Sigmoid colon (tissue), 7 donors: ENCODE results near the gene ATG7. TPM values are rescaled to one million over a fixed set of nuclear protein-coding genes. Genes with fewer than 3 reads are reported as not detected.

Experiments used
- DNase-seq: peaks from one replicate; pipeline ENCODE4 v3.0.0-alpha.2; 2019
- H3K27ac ChIP-seq, 4 donors: fragments of 200-600 bp; sonication (generic); one replicate each; pipeline ENCODE4 v1.5.1; 2016 to 2019; ENCODE audit warnings: mild to moderate bottlenecking in 1 of 4
- H3K27me3 ChIP-seq, 3 donors: fragments of 200-600 bp; sonication (generic); one replicate each; pipeline ENCODE4 v1.5.1; 2019; ENCODE audit warnings: mild to moderate bottlenecking in 1 of 3
- H3K36me3 ChIP-seq, 4 donors: fragments of 200-600 bp; sonication (generic); one replicate each; pipeline ENCODE4 v1.5.1; 2016 to 2019
- H3K4me1 ChIP-seq, 4 donors: fragments of 200-600 bp; sonication (generic); one replicate each; pipeline ENCODE4 v1.5.1; 2017 to 2019
- H3K4me3 ChIP-seq, 4 donors: fragments of 200-600 bp; sonication (generic); one replicate each; pipeline ENCODE4 v1.5.1; 2017 to 2019; ENCODE audit warnings: mild to moderate bottlenecking in 2 of 4, moderate library complexity in 1 of 4
- H3K9me3 ChIP-seq, 4 donors: fragments of 200-600 bp in 3 of 4; sonication (generic) in 3 of 4; one replicate each; pipeline versions ENCODE4 v1.5.1 to v1.6.1; 2013 to 2019
- EP300 ChIP-seq, 4 donors: sonication (generic); formaldehyde crosslinking; IDR thresholded peaks; one replicate each; pipeline ENCODE4 v1.6.1; 2017; ENCODE audit warnings: antibody characterized with exemption in 4 of 4
- POLR2A ChIP-seq, 2 donors: fragments of 450-650 bp; IDR thresholded peaks; one replicate each; pipeline ENCODE4 v1.6.1; 2016; ENCODE audit warnings: antibody characterized with exemption in 2 of 2, mild to moderate bottlenecking in 2 of 2, moderate library complexity in 2 of 2
- POLR2AphosphoS5 ChIP-seq, 4 donors: sonication (generic); formaldehyde crosslinking; IDR thresholded peaks; one replicate each; pipeline ENCODE4 v1.6.1; 2017; ENCODE audit warnings: antibody characterized with exemption in 4 of 4
- WGBS, 2 donors: extraction: QIAGEN DNeasy Blood & Tissue Kit; methylation state at CpG; one replicate each; pipeline ENCODE4 v1.1.7; 2013; 5-methylcytosine and 5-hydroxymethylcytosine counted together
- intact Hi-C: fragments of 100-400 bp; cut with DNase I; formaldehyde crosslinking; loops from one replicate; pipeline ENCODE4 v1.15.1; 2023
- polyA plus RNA-seq, 3 donors: library from polyadenylated mRNA; stranded (reverse); fragments of 200-250 nt; gene quantifications; one replicate each; pipeline ENCODE4 v1.2.3, GENCODE V29; 2013
- total RNA-seq, 4 donors: library from RNA; depleted of rRNA; stranded (reverse); fragments of >200 nt; gene quantifications; one replicate each; pipeline ENCODE4 v1.1.0, GENCODE V29; 2016
- TF ChIP-seq, protein P1 (sequence below), 4 experiments: fragments of 450-650 bp in 3 of 4; fragments of 200-600 bp in 1 of 4; IDR thresholded peaks; one replicate each; pipeline ENCODE4 v1.5.1; 2016 to 2019; ENCODE audit warnings: antibody characterized with exemption in 4 of 4, mild to moderate bottlenecking in 3 of 4, moderate library complexity in 2 of 4
- donor health status: healthy with polysubstance abuse.
- donor health status: Bipolar disorder and iron deficiency.
- donor health status: healthy.

Gene ATG7
- total and polyA plus RNA-seq, 7 donors = 12.5 to 62.9 (median 34.8) TPM

DNA sequence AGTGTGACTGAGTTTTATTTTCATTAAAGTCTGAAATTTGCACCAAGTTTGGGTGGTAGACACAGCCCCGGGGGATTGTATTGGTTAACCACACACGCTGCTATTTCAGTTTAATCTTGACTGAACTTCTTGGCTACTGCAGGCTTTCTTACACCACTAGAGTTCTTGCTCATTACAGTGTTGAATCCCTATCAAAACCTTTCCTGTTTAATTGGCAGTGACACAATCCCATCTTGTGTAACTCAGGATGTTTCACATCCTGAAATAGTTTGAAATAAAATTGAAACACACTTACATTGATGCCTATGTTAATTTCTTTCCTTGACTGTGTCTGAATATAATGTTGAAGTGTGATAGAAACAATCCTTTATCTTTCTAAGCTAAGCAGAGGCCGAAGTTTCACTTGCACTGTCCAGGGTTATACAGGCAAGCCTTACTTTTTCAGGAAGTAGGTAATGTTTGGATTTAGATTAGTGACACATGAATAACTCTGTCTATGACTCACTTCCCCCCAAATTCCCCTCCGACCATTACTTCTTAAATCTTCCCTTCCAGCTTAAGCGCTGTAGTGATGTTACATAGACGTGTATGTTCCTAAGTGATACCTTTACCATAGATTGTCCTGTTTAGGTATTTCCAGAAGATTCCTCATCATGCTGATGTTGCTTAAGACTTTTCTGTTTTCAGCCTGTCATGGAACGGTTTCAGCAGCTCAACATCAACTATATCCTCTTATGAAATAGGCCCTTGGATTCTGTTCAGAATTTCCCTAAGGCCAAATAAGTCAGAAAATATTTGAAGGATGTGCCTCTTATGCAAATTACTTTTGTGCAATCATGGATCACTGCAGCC, 16.8 kb downstream of the ATG7 start:
- no peak for DNase-seq

DNA sequence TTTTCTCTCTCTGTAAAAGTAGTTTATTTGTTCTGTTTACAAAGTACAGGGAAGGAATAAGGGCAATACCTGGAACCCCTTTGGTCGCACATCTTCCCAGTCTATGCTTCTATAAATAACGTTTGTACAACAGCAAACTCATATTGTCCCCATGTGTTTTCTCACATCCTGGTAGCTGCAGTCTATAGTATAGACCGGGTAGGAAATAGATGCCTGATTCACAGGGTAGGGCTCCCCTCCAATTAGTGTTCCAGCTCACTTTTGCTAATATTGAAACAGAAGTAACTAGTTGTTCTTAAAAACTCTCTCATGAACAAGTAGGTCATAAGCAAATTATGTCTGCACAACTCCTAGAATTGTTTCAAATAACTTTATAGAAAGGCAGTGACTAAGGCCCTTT, 17.7 kb downstream of the ATG7 start:
- TF ChIP-seq POLR2A (IDR thresholded peaks at IDR 0.05) (no peak), EP300 (IDR thresholded peaks at IDR 0.05) (no peak), POLR2AphosphoS5 (IDR thresholded peaks at IDR 0.05) (no peak)
- TF ChIP-seq, protein P1, sequence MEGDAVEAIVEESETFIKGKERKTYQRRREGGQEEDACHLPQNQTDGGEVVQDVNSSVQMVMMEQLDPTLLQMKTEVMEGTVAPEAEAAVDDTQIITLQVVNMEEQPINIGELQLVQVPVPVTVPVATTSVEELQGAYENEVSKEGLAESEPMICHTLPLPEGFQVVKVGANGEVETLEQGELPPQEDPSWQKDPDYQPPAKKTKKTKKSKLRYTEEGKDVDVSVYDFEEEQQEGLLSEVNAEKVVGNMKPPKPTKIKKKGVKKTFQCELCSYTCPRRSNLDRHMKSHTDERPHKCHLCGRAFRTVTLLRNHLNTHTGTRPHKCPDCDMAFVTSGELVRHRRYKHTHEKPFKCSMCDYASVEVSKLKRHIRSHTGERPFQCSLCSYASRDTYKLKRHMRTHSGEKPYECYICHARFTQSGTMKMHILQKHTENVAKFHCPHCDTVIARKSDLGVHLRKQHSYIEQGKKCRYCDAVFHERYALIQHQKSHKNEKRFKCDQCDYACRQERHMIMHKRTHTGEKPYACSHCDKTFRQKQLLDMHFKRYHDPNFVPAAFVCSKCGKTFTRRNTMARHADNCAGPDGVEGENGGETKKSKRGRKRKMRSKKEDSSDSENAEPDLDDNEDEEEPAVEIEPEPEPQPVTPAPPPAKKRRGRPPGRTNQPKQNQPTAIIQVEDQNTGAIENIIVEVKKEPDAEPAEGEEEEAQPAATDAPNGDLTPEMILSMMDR (IDR thresholded peaks at IDR 0.05) = no peak
- WGBS, 2 donors = 74 to 82% methylated on average over 3 of the region's 3 CpGs
- peaks cover 0 to 39% (median 38%) of the 10 kb centered on the region in 4 donors for H3K4me1 ChIP-seq
- no peaks in the 10 kb centered on the region for H3K27me3 ChIP-seq
- H3K36me3 ChIP-seq = no peaks in the 10 kb centered on the region
- DNase-seq = no peak
- intact Hi-C loops = loop anchor here (5.0 kb wide), 1 partner anchor 133 kb away; no protein-coding TSS in a partner anchor
- no peak overlapping the region for H3K4me3 ChIP-seq
- peak overlapping the region; percentile 71 to 83 (median 76) for H3K27ac ChIP-seq
- no peaks in the 10 kb centered on the region for H3K9me3 ChIP-seq

More for the DNA sequence above, 16.8 kb downstream of the ATG7 start:
- TF ChIP-seq, protein P1 (IDR thresholded peaks at IDR 0.05) = no peak
- TF ChIP-seq POLR2AphosphoS5 (IDR thresholded peaks at IDR 0.05) (peak; percentile 19 to 45 (median 25)), POLR2A (IDR thresholded peaks at IDR 0.05) (no peak), EP300 (IDR thresholded peaks at IDR 0.05) (no peak)
- no peaks in the 10 kb centered on the region for H3K27me3 ChIP-seq
- peaks cover 0 to 39% (median 38%) of the 10 kb centered on the region in 4 donors for H3K4me1 ChIP-seq
- intact Hi-C loops = loop anchor here (5.0 kb wide), 1 partner anchor 132 kb away; no protein-coding TSS in a partner anchor
- H3K27ac ChIP-seq = peak overlapping the region; percentile 71 to 83 (median 76)
- H3K9me3 ChIP-seq = no peaks in the 10 kb centered on the region
- H3K4me3 ChIP-seq = no peak overlapping the region
- 38 to 74% methylated on average over 7 of the region's 7 CpGs for WGBS, 2 donors
- H3K36me3 ChIP-seq = no peaks in the 10 kb centered on the region

DNA sequence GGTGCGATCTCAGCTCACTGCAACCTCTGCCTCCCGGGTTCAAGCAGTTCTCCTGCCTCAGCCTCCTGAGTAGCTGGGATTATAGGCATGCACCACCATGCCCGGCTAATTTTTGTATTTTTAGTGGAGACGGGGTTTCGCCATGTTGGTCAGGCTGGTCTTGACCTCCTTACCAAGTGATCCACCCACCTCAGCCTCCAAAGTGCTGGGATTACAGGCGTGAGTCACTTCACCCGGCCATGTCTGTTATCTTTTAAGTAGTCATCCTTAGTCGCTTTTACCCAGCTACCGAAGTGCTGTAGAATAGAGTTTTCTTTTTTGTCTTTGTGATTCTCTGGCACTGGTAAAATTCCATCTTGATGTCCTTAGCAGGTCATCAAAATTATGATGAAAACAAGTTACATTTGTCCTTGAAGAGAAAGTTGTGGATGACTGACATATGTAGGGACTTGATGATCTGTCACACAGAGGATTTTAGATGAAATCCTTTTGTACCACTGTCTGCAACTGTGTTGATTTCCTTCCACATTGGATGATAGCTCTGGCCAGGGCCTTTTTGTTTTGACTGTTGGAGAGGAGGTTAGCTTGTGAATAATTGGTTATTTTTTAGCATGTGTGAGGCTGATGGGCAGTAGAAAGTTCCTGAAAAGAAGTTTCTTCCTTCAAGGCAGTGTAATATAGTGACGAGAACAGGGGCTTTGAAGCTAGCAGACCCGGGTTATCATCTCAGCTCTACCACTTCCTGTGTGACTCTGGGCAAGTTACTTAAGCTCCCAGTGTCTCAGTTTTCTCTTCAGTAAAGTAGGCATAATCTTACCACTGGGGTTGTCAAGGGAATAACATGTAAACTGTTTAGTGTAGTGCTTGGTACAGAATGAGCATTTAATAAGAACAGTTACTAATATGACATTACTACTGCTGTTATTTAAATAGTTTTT, 18.8 kb downstream of the ATG7 start:
- Histone ChIP-seq H3K9me3 (no peaks in the 10 kb centered on the region), H3K4me1 (peaks cover 0 to 39% (median 38%) of the 10 kb centered on the region in 4 donors), H3K36me3 (no peaks in the 10 kb centered on the region), H3K4me3 (no peak overlapping the region), H3K27me3 (no peaks in the 10 kb centered on the region), H3K27ac (peak overlapping the region in 2 of 4 donors; percentile 16 to 83)
- intact Hi-C loops = no loop called here
- DNase-seq = no peak
- TF ChIP-seq POLR2A (IDR thresholded peaks at IDR 0.05) = no peak
- TF ChIP-seq EP300 (IDR thresholded peaks at IDR 0.05) = no peak
- TF ChIP-seq POLR2AphosphoS5 (IDR thresholded peaks at IDR 0.05) = no peak
- TF ChIP-seq, protein P1 (IDR thresholded peaks at IDR 0.05) = no peak
- WGBS, 2 donors = 84 to 89% methylated on average over 11 of the region's 11 CpGs

DNA sequence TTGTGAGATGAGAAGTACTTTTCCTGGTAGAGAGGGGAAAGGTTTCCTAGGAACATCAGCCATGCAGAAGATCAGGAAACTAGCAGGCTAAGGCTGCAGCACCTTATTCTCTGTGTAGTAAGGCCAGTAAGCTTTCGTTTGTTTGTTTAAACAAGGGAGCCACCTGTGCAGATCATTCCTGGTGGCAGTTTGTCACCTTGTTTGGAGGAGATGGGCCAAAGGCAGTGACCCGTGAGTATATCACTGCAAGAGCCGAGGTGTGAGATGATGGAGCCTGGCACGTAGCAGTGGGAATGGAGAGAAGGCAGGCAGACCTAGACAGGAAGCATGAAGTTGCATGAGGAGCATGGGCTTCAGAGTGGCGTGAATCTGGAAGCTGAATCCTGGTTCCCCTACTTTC, 19.6 kb downstream of the ATG7 start:
- peaks cover 0 to 37% (median 35%) of the 10 kb centered on the region in 4 donors for H3K4me1 ChIP-seq
- WGBS, 2 donors = 83 to 84% methylated on average over 5 of the region's 5 CpGs
- H3K27ac ChIP-seq = peak overlapping the region in 1 of 4 donors; percentile 16
- intact Hi-C loops = no loop called here
- no peak overlapping the region for H3K4me3 ChIP-seq
- H3K36me3 ChIP-seq = no peaks in the 10 kb centered on the region
- H3K27me3 ChIP-seq = no peaks in the 10 kb centered on the region
- H3K9me3 ChIP-seq = no peaks in the 10 kb centered on the region
- no peak for DNase-seq
- TF ChIP-seq POLR2AphosphoS5 (IDR thresholded peaks at IDR 0.05) (no peak), POLR2A (IDR thresholded peaks at IDR 0.05) (no peak), EP300 (IDR thresholded peaks at IDR 0.05) (no peak)
- TF ChIP-seq, protein P1 (IDR thresholded peaks at IDR 0.05) = no peak
